GM13976 (cell line): ENCODE measurements around the gene HECW1.

Source experiments
- DNase-seq: peaks from one replicate; pipeline ENCODE4 v3.0.0; 2012; ENCODE audit warnings: low spot score
- in situ Hi-C: fragments of 300-500 bp; cut with MboI; formaldehyde crosslinking; loops from one replicate; pipeline ENCODE4 v1.12.0; 2022; ENCODE audit warnings: low sequenced_read_pairs, mixed read lengths, inconsistent platforms; ENCODE audit not compliant: unreplicated experiment
- TF ChIP-seq, protein P1 (sequence below): IDR thresholded peaks from 2 replicates; pipeline ENCODE4 v1.5.1; 2012; ENCODE audit warnings: borderline replicate concordance, mild to moderate bottlenecking; ENCODE audit not compliant: insufficient read depth; ENCODE audit errors: extremely low read depth, missing control alignments, control extremely low read depth

The HECW1 gene

DNA sequence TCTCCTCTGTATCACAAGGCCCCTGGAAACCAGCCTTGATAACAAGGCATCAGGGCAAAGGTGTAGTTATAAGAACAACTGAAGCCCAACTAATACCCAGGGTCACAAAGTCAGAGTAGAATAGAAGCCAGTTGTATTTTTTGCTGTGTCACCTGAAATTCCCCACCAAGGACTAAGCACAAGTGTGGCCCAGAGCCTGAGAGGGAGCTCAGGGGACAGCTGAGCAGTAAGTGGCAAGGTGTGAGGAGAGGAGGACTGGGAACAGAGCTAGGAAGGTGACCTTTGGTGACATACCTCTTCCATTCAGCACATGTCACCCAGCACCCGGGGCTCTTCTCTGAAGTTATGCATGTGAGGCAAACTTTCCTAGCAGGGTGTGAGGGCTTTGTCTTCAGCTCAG, 179.9 kb downstream of the HECW1 start:
- DNase-seq = no peak
- TF ChIP-seq, protein P1, sequence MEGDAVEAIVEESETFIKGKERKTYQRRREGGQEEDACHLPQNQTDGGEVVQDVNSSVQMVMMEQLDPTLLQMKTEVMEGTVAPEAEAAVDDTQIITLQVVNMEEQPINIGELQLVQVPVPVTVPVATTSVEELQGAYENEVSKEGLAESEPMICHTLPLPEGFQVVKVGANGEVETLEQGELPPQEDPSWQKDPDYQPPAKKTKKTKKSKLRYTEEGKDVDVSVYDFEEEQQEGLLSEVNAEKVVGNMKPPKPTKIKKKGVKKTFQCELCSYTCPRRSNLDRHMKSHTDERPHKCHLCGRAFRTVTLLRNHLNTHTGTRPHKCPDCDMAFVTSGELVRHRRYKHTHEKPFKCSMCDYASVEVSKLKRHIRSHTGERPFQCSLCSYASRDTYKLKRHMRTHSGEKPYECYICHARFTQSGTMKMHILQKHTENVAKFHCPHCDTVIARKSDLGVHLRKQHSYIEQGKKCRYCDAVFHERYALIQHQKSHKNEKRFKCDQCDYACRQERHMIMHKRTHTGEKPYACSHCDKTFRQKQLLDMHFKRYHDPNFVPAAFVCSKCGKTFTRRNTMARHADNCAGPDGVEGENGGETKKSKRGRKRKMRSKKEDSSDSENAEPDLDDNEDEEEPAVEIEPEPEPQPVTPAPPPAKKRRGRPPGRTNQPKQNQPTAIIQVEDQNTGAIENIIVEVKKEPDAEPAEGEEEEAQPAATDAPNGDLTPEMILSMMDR = no peak
- in situ Hi-C loops = loop anchor here (25.0 kb wide), 1 partner anchor 420 kb away; no protein-coding TSS in a partner anchor

DNA sequence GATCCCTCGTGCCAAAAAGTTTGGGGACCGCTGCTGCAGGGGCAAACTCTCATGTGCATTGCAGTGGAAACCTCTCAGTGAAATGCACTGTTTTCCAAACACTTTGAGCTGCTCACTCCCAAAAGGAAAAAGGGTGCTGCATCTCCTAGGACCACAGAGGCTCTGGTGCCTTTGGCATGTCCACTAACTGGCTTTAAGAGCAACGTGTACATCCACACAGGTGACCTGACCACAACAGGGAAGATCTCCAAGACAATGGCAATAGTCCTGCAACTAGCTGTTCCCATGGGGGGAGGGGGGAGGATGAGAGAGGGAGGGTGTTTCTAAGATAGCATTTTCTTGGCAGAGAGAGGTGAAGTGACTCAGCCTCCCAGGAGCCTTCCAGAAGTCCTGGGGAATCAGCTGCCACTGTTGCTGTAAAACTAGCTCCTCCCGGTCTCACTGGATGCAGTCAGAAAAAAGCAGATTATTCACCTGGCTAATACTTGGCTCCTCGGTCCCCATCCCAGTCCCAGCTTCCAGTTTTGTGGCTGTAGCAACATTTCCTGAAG, 181.7 kb downstream of the HECW1 start:
- DNase-seq = no peak
- TF ChIP-seq, protein P1 = no peak
- in situ Hi-C loops = loop anchor here (25.0 kb wide), 1 partner anchor 418 kb away; no protein-coding TSS in a partner anchor

DNA sequence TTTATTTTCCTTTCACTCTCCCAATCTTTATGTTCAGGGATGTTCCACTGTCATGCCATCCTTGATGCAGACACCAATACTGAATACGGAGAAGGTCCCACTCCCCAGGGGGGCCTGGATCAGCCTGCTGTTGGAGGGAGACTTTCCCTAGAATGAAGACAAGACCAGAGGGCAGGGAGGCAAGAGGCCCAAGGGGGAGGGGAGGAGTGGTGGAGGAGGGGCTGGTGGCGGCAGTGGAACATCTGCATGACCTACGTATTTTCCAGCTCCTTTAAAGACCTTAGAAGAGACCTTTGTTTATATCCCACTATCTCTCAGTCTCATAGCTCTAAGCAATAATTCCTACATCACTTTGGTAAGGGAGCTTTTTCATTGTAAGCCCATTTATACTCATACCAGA, 183.0 kb downstream of the HECW1 start:
- no peak for DNase-seq
- TF ChIP-seq, protein P1 = no peak
- in situ Hi-C loops = loop anchor here (25.0 kb wide), 1 partner anchor 417 kb away; no protein-coding TSS in a partner anchor

DNA sequence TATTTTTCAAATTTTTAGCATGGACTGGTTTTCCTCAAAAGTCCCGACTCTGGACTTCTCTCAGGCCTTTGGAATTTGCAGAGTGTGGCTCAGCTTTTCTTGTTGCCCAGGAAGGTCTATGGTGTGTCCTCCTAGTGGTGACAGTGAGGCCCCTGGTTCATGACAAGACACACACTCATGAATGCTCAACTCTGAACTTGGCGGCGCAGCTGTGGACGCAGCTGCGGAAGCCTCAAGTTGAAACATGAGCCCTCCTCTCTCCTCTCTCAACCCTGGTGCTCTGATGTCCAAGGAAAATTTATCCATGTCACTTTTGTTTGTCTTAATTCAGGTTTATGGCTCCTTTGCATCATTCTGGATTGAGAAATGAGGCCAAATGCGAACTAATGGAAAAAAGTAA, 183.9 kb downstream of the HECW1 start:
- in situ Hi-C loops = loop anchor here (25.0 kb wide), 1 partner anchor 416 kb away; no protein-coding TSS in a partner anchor
- no peak for DNase-seq
- TF ChIP-seq, protein P1 = no peak

DNA sequence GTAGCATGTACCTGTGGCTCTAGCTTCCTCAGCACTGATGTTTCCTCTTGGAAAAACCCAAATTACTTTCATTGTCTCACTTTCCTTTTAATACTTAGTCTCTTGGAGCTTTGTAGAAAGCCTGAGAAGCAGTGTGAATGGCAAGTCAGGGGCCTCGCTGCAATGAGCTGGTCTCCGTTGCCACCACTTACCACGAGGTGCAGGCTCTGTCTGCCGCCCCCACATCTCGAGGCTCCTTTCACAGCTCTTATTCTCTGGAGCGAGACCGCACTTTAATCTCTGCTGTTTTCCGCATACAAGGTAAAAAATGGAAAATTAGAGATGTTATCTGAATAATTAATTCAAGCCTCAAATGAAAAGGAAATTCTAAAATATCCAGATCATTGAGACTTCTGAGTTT, 186.2 kb downstream of the HECW1 start:
- in situ Hi-C loops = loop anchor here (25.0 kb wide), 1 partner anchor 414 kb away; no protein-coding TSS in a partner anchor

DNA sequence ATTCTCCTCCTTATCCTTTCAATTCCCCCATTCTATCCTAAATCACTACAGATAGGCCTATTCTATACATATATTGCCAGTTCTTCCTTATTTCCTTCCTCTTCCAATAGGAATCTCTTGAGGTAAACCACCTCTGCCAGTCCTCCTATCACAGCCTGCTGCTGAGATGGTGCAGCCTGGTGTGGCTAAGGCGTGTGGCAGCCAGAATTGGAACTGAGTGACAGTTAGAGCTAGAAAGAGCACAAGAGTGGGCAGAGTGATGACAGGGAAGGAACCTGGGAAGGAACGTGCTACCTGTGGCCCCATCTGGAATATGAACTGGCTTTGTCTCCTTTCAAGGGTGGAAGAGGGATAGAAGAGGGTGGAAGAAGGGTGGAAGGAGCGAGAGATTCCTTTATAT, 187.7 kb downstream of the HECW1 start:
- TF ChIP-seq, protein P1 = no peak
- in situ Hi-C loops = no loop called here

More for the DNA sequence above, 186.2 kb downstream of the HECW1 start:
- no peak for DNase-seq
- TF ChIP-seq, protein P1 = no peak

DNA sequence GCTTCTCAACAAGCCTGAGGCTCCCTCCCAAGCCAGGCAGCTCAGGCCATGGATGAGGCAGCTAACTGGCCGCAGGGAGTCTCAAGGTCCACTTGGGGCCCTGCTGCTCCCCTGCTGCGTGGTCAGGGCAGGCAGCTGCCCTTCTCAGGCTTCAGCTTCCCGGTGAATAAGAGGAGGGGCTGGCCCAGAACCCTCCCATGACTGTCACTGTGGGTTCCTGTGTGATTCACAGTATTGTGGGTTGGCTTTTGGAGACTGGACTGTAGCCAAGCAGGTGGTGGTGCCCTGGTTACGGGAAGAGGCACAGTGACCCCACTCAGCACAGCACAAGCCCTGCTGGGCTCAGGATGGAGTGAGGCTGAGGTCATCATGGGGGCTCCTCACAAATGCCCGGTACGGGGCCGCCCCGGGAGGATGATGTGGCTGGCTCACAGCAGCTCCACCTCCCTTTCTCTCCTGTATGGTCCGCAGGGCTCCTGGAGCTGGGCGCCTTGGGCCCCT, 189.8 kb downstream of the HECW1 start:
- DNase-seq = no peak
- in situ Hi-C loops = no loop called here
- TF ChIP-seq, protein P1 = no peak

More for the DNA sequence above, 187.7 kb downstream of the HECW1 start:
- no peak for DNase-seq
